ENCODE results near the gene REG1B.

REG1B gene, protein sequence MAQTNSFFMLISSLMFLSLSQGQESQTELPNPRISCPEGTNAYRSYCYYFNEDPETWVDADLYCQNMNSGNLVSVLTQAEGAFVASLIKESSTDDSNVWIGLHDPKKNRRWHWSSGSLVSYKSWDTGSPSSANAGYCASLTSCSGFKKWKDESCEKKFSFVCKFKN

DNA sequence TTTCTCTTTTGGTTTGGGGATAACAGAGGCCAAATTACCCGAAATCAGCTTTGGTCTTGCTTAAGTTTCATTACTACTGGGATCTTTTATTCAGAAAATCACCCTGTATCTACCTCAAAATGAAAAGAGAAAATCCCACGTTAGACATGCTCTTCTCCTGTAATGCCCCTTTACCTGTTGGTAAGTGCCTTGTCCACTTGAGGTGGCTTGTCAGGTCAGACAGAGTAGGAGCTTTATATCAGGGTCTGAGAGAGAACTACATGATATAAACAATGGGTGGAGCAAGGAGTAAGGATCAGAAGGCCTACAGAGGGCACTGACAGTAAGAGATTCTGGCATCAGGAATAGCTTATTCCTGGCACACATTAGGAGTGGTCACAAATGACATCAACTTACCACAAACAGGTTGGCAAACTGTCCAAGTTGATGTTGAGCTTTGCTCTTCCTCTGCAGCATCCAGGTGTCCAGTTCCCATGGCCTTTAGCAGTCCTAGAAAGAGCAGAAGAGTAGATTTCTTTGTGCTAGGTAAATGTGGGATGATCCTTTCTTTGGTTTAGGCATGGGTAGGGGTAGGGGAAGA lies at the start of gene REG1B:
Gene REG1B, minus strand, starts transcription at position 209 of the 580 bp plus-strand sequence. CDS start 381 bp downstream, outside the sequence.
- no peak within 1 kb of the TSS for H3K27ac ChIP-seq (ENCODE audit: low read length)
- H3K9me3 ChIP-seq (replicated peaks; ENCODE audit: insufficient read depth, low read length): no peaks in the 10 kb centered on the region
- H4K20me1 ChIP-seq (ENCODE audit: insufficient read depth, low read length): no peaks in the 10 kb centered on the region
- no peak within 1 kb of the TSS for H3K4me3 ChIP-seq (ENCODE audit: low read length)
- H3F3A ChIP-seq (ENCODE audit: insufficient read depth, low read length): no peaks in the 10 kb centered on the region
- no peak for DNase-seq
- H3K4me1 ChIP-seq (ENCODE audit: low read length): no peaks in the 10 kb centered on the region
- no peak for TF ChIP-seq EZH2 (optimal IDR thresholded peaks at IDR 0.05; ENCODE audit: low read depth, low read length)
- TF ChIP-seq EZH2phosphoT487 (IDR thresholded peaks at IDR 0.05; ENCODE audit: low read length): no peak
- TF ChIP-seq CTCF (IDR thresholded peaks at IDR 0.05; ENCODE audit: low read length): no peak
- H3K4me2 ChIP-seq (ENCODE audit: low read depth, low read length): no peak within 1 kb of the TSS
- no peaks in the 10 kb centered on the region for H3K9me2 ChIP-seq (replicated peaks; ENCODE audit: insufficient read depth, low read length)
- no peaks in the 10 kb centered on the region for H3K79me2 ChIP-seq (ENCODE audit: low read length)
- H3K9ac ChIP-seq (ENCODE audit: low read length): no peak within 1 kb of the TSS
- no peaks in the 10 kb centered on the region for H3K27me3 ChIP-seq (replicated peaks; ENCODE audit: insufficient read depth, low read length)
- H2AFZ ChIP-seq (ENCODE audit: low read length): no peak within 1 kb of the TSS
- no peaks in the 10 kb centered on the region for H3K36me3 ChIP-seq (replicated peaks; ENCODE audit: insufficient read depth, low read length)

GRCh38 chr2:79131687-79132086 lies 43.9 kb upstream of the REG1B start:
- TF ChIP-seq CTCF (IDR thresholded peaks at IDR 0.05; ENCODE audit: low read length): no peak
- TF ChIP-seq EZH2 (optimal IDR thresholded peaks at IDR 0.05; ENCODE audit: low read depth, low read length): no peak
- TF ChIP-seq EZH2phosphoT487 (IDR thresholded peaks at IDR 0.05; ENCODE audit: low read length): no peak
- no peak for DNase-seq
- Histone ChIP-seq H3K4me2 (ENCODE audit: low read depth, low read length) (no peak overlapping the region), H3K36me3 (replicated peaks; ENCODE audit: insufficient read depth, low read length) (no peaks in the 10 kb centered on the region), H3K9me2 (replicated peaks; ENCODE audit: insufficient read depth, low read length) (no peaks in the 10 kb centered on the region), H3K4me1 (ENCODE audit: low read length) (no peaks in the 10 kb centered on the region), H3K27me3 (replicated peaks; ENCODE audit: insufficient read depth, low read length) (no peaks in the 10 kb centered on the region), H2AFZ (ENCODE audit: low read length) (no peak overlapping the region), H3K9ac (ENCODE audit: low read length) (no peak overlapping the region), H4K20me1 (ENCODE audit: insufficient read depth, low read length) (no peaks in the 10 kb centered on the region), H3K4me3 (ENCODE audit: low read length) (no peak overlapping the region), H3K27ac (ENCODE audit: low read length) (no peak overlapping the region), H3K79me2 (ENCODE audit: low read length) (no peaks in the 10 kb centered on the region), H3F3A (ENCODE audit: insufficient read depth, low read length) (no peaks in the 10 kb centered on the region), H3K9me3 (replicated peaks; ENCODE audit: insufficient read depth, low read length) (no peaks in the 10 kb centered on the region)

DNA sequence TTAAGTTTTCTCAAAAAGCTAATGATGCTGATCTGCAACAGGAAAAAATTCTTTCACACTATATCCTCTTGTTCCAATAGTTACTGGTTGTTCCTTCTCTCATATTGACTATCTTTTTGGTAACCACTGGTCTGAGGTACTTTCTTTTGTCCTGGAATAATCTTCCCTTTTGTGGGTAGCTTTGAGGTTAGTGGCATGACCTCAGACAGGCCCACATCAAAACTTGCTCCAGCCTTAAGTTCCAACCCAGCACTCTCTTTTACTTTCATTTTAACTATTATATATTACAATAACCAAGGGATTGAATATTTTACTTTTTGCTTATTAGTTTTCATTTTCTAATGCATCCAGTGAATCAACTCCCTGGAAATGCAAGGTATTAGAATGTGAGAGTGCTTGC lies 42.0 kb upstream of the REG1B start:
- no peaks in the 10 kb centered on the region for H3K27me3 ChIP-seq (replicated peaks; ENCODE audit: insufficient read depth, low read length)
- H3K9me3 ChIP-seq (replicated peaks; ENCODE audit: insufficient read depth, low read length): no peaks in the 10 kb centered on the region
- H3K9ac ChIP-seq (ENCODE audit: low read length): no peak overlapping the region
- no peaks in the 10 kb centered on the region for H3K4me1 ChIP-seq (ENCODE audit: low read length)
- no peaks in the 10 kb centered on the region for H3K9me2 ChIP-seq (replicated peaks; ENCODE audit: insufficient read depth, low read length)
- H4K20me1 ChIP-seq (ENCODE audit: insufficient read depth, low read length): no peaks in the 10 kb centered on the region
- H2AFZ ChIP-seq (ENCODE audit: low read length): no peak overlapping the region
- H3K4me2 ChIP-seq (ENCODE audit: low read depth, low read length): no peak overlapping the region
- no peak overlapping the region for H3K27ac ChIP-seq (ENCODE audit: low read length)
- TF ChIP-seq CTCF (IDR thresholded peaks at IDR 0.05; ENCODE audit: low read length) (no peak), EZH2phosphoT487 (IDR thresholded peaks at IDR 0.05; ENCODE audit: low read length) (no peak), EZH2 (optimal IDR thresholded peaks at IDR 0.05; ENCODE audit: low read depth, low read length) (no peak)
- no peak overlapping the region for H3K4me3 ChIP-seq (ENCODE audit: low read length)
- H3K79me2 ChIP-seq (ENCODE audit: low read length): no peaks in the 10 kb centered on the region
- H3F3A ChIP-seq (ENCODE audit: insufficient read depth, low read length): no peaks in the 10 kb centered on the region
- H3K36me3 ChIP-seq (replicated peaks; ENCODE audit: insufficient read depth, low read length): no peaks in the 10 kb centered on the region
- no peak for DNase-seq

Data from MM.1S (cell line).